ENCODE results near the gene GAK. TPM values are rescaled to one million over a fixed set of nuclear protein-coding genes. Genes with fewer than 3 reads are reported as not detected.

The GAK gene
- total RNA-seq, 1 donor from 2014 or later, result 86.9 TPM

GRCh38 chr4:865121-865465, 67.0 kb downstream of the GAK start:
- Histone ChIP-seq H3K4me3 (ENCODE audit: insufficient read depth, low read depth, low read length) (no peak overlapping the region), H3K9me3 (ENCODE audit: insufficient read depth, low read depth, low read length) (no peaks in the 10 kb centered on the region), H3K4me2 (ENCODE audit: low read length) (no peak overlapping the region), H3K9ac (ENCODE audit: low read length) (no peak overlapping the region), H3K27ac (ENCODE audit: low read depth, low read length) (no peak overlapping the region), H3K36me3 (ENCODE audit: insufficient read depth, low read length) (peaks cover 21% of the 10 kb centered on the region), H3K27me3 (ENCODE audit: insufficient read depth, low read length) (no peaks in the 10 kb centered on the region), H3K79me2 (ENCODE audit: insufficient read depth, low read length) (no peaks in the 10 kb centered on the region), H4K20me1 (ENCODE audit: insufficient read depth, low read length) (peaks cover 20% of the 10 kb centered on the region), H2AFZ (ENCODE audit: low read depth, low read length) (no peak overlapping the region), H3K4me1 (ENCODE audit: insufficient read depth, low read length) (peaks cover 9% of the 10 kb centered on the region)
- no peak for DNase-seq (ENCODE audit: low read depth)
- Mint-ChIP-seq H3K36me3 (ENCODE audit: low read depth, unreplicated experiment) (peaks cover 38% of the 10 kb centered on the region), H3K27ac (ENCODE audit: unreplicated experiment) (no peak overlapping the region), H3K4me3 (ENCODE audit: unreplicated experiment) (no peak overlapping the region), H3K9me3 (ENCODE audit: unreplicated experiment) (peaks cover 1% of the 10 kb centered on the region), H3K27me3 (ENCODE audit: low read depth, unreplicated experiment) (no peaks in the 10 kb centered on the region), H3K4me1 (ENCODE audit: low read depth, unreplicated experiment) (no peaks in the 10 kb centered on the region)
- TF ChIP-seq EZH2 (IDR thresholded peaks at IDR 0.05; ENCODE audit: insufficient read depth, low read length), result no peak
- no peak for TF ChIP-seq CTCF (IDR thresholded peaks at IDR 0.05; ENCODE audit: insufficient read depth, low read depth, low read length)
- FAIRE-seq, result no peak

GRCh38 chr4:864456-865120, 67.5 kb downstream of the GAK start:
- no peaks in the 10 kb centered on the region for H3K9me3 ChIP-seq (ENCODE audit: insufficient read depth, low read depth, low read length)
- Mint-ChIP-seq H3K4me1 (ENCODE audit: low read depth, unreplicated experiment) (no peaks in the 10 kb centered on the region), H3K36me3 (ENCODE audit: low read depth, unreplicated experiment) (peaks cover 35% of the 10 kb centered on the region), H3K27me3 (ENCODE audit: low read depth, unreplicated experiment) (no peaks in the 10 kb centered on the region), H3K27ac (ENCODE audit: unreplicated experiment) (no peak overlapping the region), H3K9me3 (ENCODE audit: unreplicated experiment) (peaks cover under 1% of the 10 kb centered on the region), H3K4me3 (ENCODE audit: unreplicated experiment) (no peak overlapping the region)
- no peak overlapping the region for H3K4me2 ChIP-seq (ENCODE audit: low read length)
- H3K9ac ChIP-seq (ENCODE audit: low read length), result no peak overlapping the region
- H3K4me3 ChIP-seq (ENCODE audit: insufficient read depth, low read depth, low read length), result no peak overlapping the region
- H3K27ac ChIP-seq (ENCODE audit: low read depth, low read length), result no peak overlapping the region
- H3K4me1 ChIP-seq (ENCODE audit: insufficient read depth, low read length), result peaks cover 9% of the 10 kb centered on the region
- H3K36me3 ChIP-seq (ENCODE audit: insufficient read depth, low read length), result peaks cover 16% of the 10 kb centered on the region
- H4K20me1 ChIP-seq (ENCODE audit: insufficient read depth, low read length), result peaks cover 15% of the 10 kb centered on the region
- FAIRE-seq (no peak), DNase-seq (ENCODE audit: low read depth) (no peak)
- H3K27me3 ChIP-seq (ENCODE audit: insufficient read depth, low read length), result no peaks in the 10 kb centered on the region
- TF ChIP-seq EZH2 (IDR thresholded peaks at IDR 0.05; ENCODE audit: insufficient read depth, low read length) (no peak), CTCF (IDR thresholded peaks at IDR 0.05; ENCODE audit: insufficient read depth, low read depth, low read length) (no peak)
- H2AFZ ChIP-seq (ENCODE audit: low read depth, low read length), result no peak overlapping the region
- no peaks in the 10 kb centered on the region for H3K79me2 ChIP-seq (ENCODE audit: insufficient read depth, low read length)

GRCh38 chr4:860561-860960, 71.6 kb downstream of the GAK start:
- no peaks in the 10 kb centered on the region for H3K4me1 ChIP-seq (ENCODE audit: insufficient read depth, low read length)
- DNase-seq (ENCODE audit: low read depth), result no peak
- no peak overlapping the region for H3K4me3 ChIP-seq (ENCODE audit: insufficient read depth, low read depth, low read length)
- no peak overlapping the region for H2AFZ ChIP-seq (ENCODE audit: low read depth, low read length)
- H3K36me3 ChIP-seq (ENCODE audit: insufficient read depth, low read length), result peaks cover 19% of the 10 kb centered on the region
- H3K79me2 ChIP-seq (ENCODE audit: insufficient read depth, low read length), result no peaks in the 10 kb centered on the region
- H3K9me3 ChIP-seq (ENCODE audit: insufficient read depth, low read depth, low read length), result no peaks in the 10 kb centered on the region
- Mint-ChIP-seq H3K27ac (ENCODE audit: unreplicated experiment) (no peak overlapping the region), H3K36me3 (ENCODE audit: low read depth, unreplicated experiment) (peaks cover 53% of the 10 kb centered on the region), H3K4me3 (ENCODE audit: unreplicated experiment) (no peak overlapping the region), H3K9me3 (ENCODE audit: unreplicated experiment) (peaks cover 3% of the 10 kb centered on the region), H3K4me1 (ENCODE audit: low read depth, unreplicated experiment) (no peaks in the 10 kb centered on the region), H3K27me3 (ENCODE audit: low read depth, unreplicated experiment) (no peaks in the 10 kb centered on the region)
- H3K27ac ChIP-seq (ENCODE audit: low read depth, low read length), result no peak overlapping the region
- H4K20me1 ChIP-seq (ENCODE audit: insufficient read depth, low read length), result peaks cover 12% of the 10 kb centered on the region
- no peak overlapping the region for H3K9ac ChIP-seq (ENCODE audit: low read length)
- no peak for FAIRE-seq
- TF ChIP-seq EZH2 (IDR thresholded peaks at IDR 0.05; ENCODE audit: insufficient read depth, low read length) (no peak), CTCF (IDR thresholded peaks at IDR 0.05; ENCODE audit: insufficient read depth, low read depth, low read length) (no peak)
- H3K27me3 ChIP-seq (ENCODE audit: insufficient read depth, low read length), result no peaks in the 10 kb centered on the region
- no peak overlapping the region for H3K4me2 ChIP-seq (ENCODE audit: low read length)

Data from astrocyte (in vitro differentiated cells and primary cell).